PFSK-1 (cell line): ENCODE results near the gene PNPLA7.

Experiments used
- POLR2AphosphoS5 ChIP-seq: IDR thresholded peaks from 2 replicates; pipeline ENCODE4 v1.6.1; 2012; ENCODE audit warnings: low read depth, mild to moderate bottlenecking, control low read depth, low read length, moderate library complexity
- REST ChIP-seq, 2 experiments: IDR thresholded peaks; 2 replicates each; pipeline versions ENCODE4 v1.6.1 to v1.8.0; 2011 to 2012; ENCODE audit warnings: low read depth in 2 of 2, low read length in 2 of 2, control low read depth in 1 of 2, inconsistent platforms in 1 of 2, mild to moderate bottlenecking in 1 of 2, moderate library complexity in 1 of 2; ENCODE audit not compliant: insufficient read depth in 1 of 2
- TAF1 ChIP-seq: IDR thresholded peaks from 2 replicates; pipeline ENCODE4 v1.6.1; 2012; ENCODE audit warnings: low read length, control low read depth, borderline replicate concordance; ENCODE audit not compliant: insufficient read depth

- TF ChIP-seq REST (IDR thresholded peaks at IDR 0.05; ENCODE audit: insufficient read depth in 1 of 2, low read depth in 2 of 2, low read length in 2 of 2), result no peak
- TF ChIP-seq TAF1, result no peak
- TF ChIP-seq POLR2AphosphoS5, result no peak
These were observed 41.0 kb downstream of the PNPLA7 start for GRCh38 chr9:137509198-137509597.
